Vagina (tissue), 2 donors: ENCODE measurements around the gene TEF.

ENCODE experiments used
- POLR2A ChIP-seq, 2 donors: fragments of 450-650 bp; IDR thresholded peaks; one replicate each; pipeline ENCODE4 v1.6.1; 2017; ENCODE audit warnings: antibody characterized with exemption in 2 of 2, mild to moderate bottlenecking in 2 of 2, moderate library complexity in 2 of 2
- POLR2AphosphoS5 ChIP-seq, 2 donors: sonication (generic); formaldehyde crosslinking; IDR thresholded peaks; one replicate each; pipeline ENCODE4 v1.9.0; 2017; ENCODE audit warnings: antibody characterized with exemption in 2 of 2, mild to moderate bottlenecking in 2 of 2, low read depth in 1 of 2; ENCODE audit not compliant: insufficient read depth in 1 of 2
- TF ChIP-seq, protein P1 (sequence below), 3 experiments: fragments of 450-650 bp in 2 of 3; fragments of 200-600 bp in 1 of 3; sonication (generic) in 1 of 3; IDR thresholded peaks; one replicate each; pipeline ENCODE4 v1.5.1; 2017 to 2019; ENCODE audit warnings: antibody characterized with exemption in 3 of 3, mild to moderate bottlenecking in 2 of 3, moderate library complexity in 2 of 3

GRCh38 chr22:41444360-41445128 lies 62.8 kb downstream of the TEF start:
- TF ChIP-seq, protein P1, sequence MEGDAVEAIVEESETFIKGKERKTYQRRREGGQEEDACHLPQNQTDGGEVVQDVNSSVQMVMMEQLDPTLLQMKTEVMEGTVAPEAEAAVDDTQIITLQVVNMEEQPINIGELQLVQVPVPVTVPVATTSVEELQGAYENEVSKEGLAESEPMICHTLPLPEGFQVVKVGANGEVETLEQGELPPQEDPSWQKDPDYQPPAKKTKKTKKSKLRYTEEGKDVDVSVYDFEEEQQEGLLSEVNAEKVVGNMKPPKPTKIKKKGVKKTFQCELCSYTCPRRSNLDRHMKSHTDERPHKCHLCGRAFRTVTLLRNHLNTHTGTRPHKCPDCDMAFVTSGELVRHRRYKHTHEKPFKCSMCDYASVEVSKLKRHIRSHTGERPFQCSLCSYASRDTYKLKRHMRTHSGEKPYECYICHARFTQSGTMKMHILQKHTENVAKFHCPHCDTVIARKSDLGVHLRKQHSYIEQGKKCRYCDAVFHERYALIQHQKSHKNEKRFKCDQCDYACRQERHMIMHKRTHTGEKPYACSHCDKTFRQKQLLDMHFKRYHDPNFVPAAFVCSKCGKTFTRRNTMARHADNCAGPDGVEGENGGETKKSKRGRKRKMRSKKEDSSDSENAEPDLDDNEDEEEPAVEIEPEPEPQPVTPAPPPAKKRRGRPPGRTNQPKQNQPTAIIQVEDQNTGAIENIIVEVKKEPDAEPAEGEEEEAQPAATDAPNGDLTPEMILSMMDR (IDR thresholded peaks at IDR 0.05), result no peak
- peak in 1 of 2 donors; percentile 29 for TF ChIP-seq POLR2A (IDR thresholded peaks at IDR 0.05)
- TF ChIP-seq POLR2AphosphoS5 (IDR thresholded peaks at IDR 0.05; ENCODE audit: insufficient read depth in 1 of 2, low read depth in 1 of 2), result peak; percentile 93 to 95
